Fibroblast of pulmonary artery (primary cell): ENCODE data around the gene HAPLN2.
A peak's percentile ranks its signal among the peaks of the same experiment; 100 is the strongest.
"Not testable (repeated sequence)": the region's sequence is repeated elsewhere in the genome, so short reads cannot be mapped to it uniquely, and the experiment has no call there.

Experiments used
- DNase-seq: peaks from one replicate; pipeline ENCODE4 v3.0.0-alpha.2; 2010; ENCODE audit warnings: low read depth
- H3K4me3 ChIP-seq: replicated peaks from 2 replicates; pipeline ENCODE4 v1.5.1; 2011; ENCODE audit warnings: low read depth, mild to moderate bottlenecking, control low read depth, low read length, moderate library complexity
- CTCF ChIP-seq: IDR thresholded peaks from 2 replicates; pipeline ENCODE4 v1.5.1; 2011; ENCODE audit warnings: mild to moderate bottlenecking, control low read depth, low read length, inconsistent platforms; ENCODE audit errors: missing control alignments

Gene HAPLN2

GRCh38 chr1:156627313-156627880 is 8.2 kb downstream of the HAPLN2 start:
- DNase-seq = peak; percentile 68
- TF ChIP-seq CTCF = peak; percentile 75
- no peak overlapping the region for H3K4me3 ChIP-seq

GRCh38 chr1:156629823-156630449 is 10.7 kb downstream of the HAPLN2 start:
- TF ChIP-seq CTCF = no peak
- no peak for DNase-seq
- H3K4me3 ChIP-seq = no peak overlapping the region

- DNase-seq, H3K4me3 ChIP-seq: not testable (repeated sequence)
These were observed 11.9 kb downstream of the HAPLN2 start for GRCh38 chr1:156631152-156631551.

GRCh38 chr1:156632355-156632754 is 13.1 kb downstream of the HAPLN2 start:
- no peak for DNase-seq
- TF ChIP-seq CTCF = no peak
- H3K4me3 ChIP-seq = no peak overlapping the region

- TF ChIP-seq CTCF = no peak
- no peak for DNase-seq
- H3K4me3 ChIP-seq = no peak overlapping the region
These were observed 19.2 kb downstream of the HAPLN2 start for GRCh38 chr1:156638189-156638985.

- no peak overlapping the region for H3K4me3 ChIP-seq
- DNase-seq = no peak
- no peak for TF ChIP-seq CTCF
These were observed 20.4 kb downstream of the HAPLN2 start for GRCh38 chr1:156639601-156640101.
